H1 (cell line): ENCODE results near the gene CD68. TPM values are rescaled to one million over a fixed set of nuclear protein-coding genes. Genes with fewer than 3 reads are reported as not detected.

ENCODE experiments used
- CTCF ChIA-PET: fragments of 300-600 bp; sonication (Branson Sonifier 250); formaldehyde crosslinking; loops from one replicate; lab custom pipeline; 2021; ENCODE audit not compliant: partially characterized antibody; lab: Charles Lee
- POLR2A ChIA-PET: fragments of 300-600 bp; sonication (Branson Sonifier 250); formaldehyde crosslinking; loops from one replicate; lab custom pipeline; 2021; ENCODE audit warnings: inconsistent platforms; ENCODE audit not compliant: partially characterized antibody; lab: Charles Lee
- DNase-seq, 2 experiments: peaks; one replicate each; pipeline versions ENCODE4 v3.0.0 to v3.0.0-alpha.2; 2010 to 2022; ENCODE audit warnings: low spot score in 2 of 2, low read depth in 1 of 2, mixed read lengths in 1 of 2
- FAIRE-seq: peaks from 2 replicates; lab custom pipeline; 2011; peaks lifted over from hg19 to GRCh38; lab: Jason Lieb, UNC
- H2AFZ ChIP-seq: 2 replicates; pipeline ENCODE4 v1.8.1; 2012; ENCODE audit warnings: low read length, inconsistent platforms
- H2AK5ac ChIP-seq: 2 replicates; pipeline ENCODE4 v1.6.1; 2013; ENCODE audit warnings: low read depth, low read length
- H2BK120ac ChIP-seq: replicated peaks from 2 replicates; pipeline ENCODE3; 2013; ENCODE audit warnings: low read depth, low read length, inconsistent platforms
- H2BK12ac ChIP-seq: 2 replicates; pipeline ENCODE4 v1.6.1; 2013; ENCODE audit warnings: low read depth, low read length
- H2BK15ac ChIP-seq: 2 replicates; pipeline ENCODE4 v1.6.1; 2013; ENCODE audit warnings: low read length
- H2BK20ac ChIP-seq: 2 replicates; pipeline ENCODE4 v1.6.1; 2013; ENCODE audit warnings: low read length
- H2BK5ac ChIP-seq: 2 replicates; pipeline ENCODE4 v1.6.1; 2013; ENCODE audit warnings: low read depth, low read length
- H3K14ac ChIP-seq: 2 replicates; pipeline ENCODE4 v1.6.1; 2013; ENCODE audit warnings: inconsistent platforms; ENCODE audit not compliant: insufficient read length
- H3K18ac ChIP-seq: 2 replicates; pipeline ENCODE4 v1.6.1; 2013; ENCODE audit warnings: low read length; ENCODE audit errors: extremely low read depth
- H3K23ac ChIP-seq: 2 replicates; pipeline ENCODE4 v1.6.1; 2013; ENCODE audit warnings: inconsistent platforms; ENCODE audit not compliant: insufficient read length
- H3K23me2 ChIP-seq: 2 replicates; pipeline ENCODE4 v1.6.1; 2013; ENCODE audit warnings: low read depth, low read length
- H3K27ac ChIP-seq: 2 replicates; pipeline ENCODE4 v1.6.1; 2011; ENCODE audit warnings: low read depth, low read length, inconsistent platforms
- H3K27me3 ChIP-seq, 4 experiments: replicated peaks in 1 of 4; 1 replicate in 1 of 4; 2 replicates in 3 of 4; pipeline versions ENCODE4 v1.6.1 to v1.8.1; 2011 to 2013; ENCODE audit warnings: low read length in 3 of 4, mild to moderate bottlenecking in 3 of 4, inconsistent platforms in 2 of 4, mixed read lengths in 2 of 4, moderate library complexity in 1 of 4; ENCODE audit not compliant: control insufficient read depth in 3 of 4, insufficient read depth in 3 of 4; ENCODE audit errors: extremely low read depth in 1 of 4
- H3K36me3 ChIP-seq, 4 experiments: 2 replicates each; pipeline versions ENCODE4 v1.6.1 to v1.8.1; 2011 to 2013; ENCODE audit warnings: mild to moderate bottlenecking in 4 of 4, low read length in 3 of 4, moderate library complexity in 2 of 4, control low read depth in 1 of 4, inconsistent platforms in 1 of 4; ENCODE audit not compliant: insufficient read depth in 4 of 4, control insufficient read depth in 2 of 4
- H3K4ac ChIP-seq: replicated peaks from 2 replicates; pipeline ENCODE3; 2013; ENCODE audit warnings: low read length, low read depth, mixed read lengths, inconsistent platforms; ENCODE audit not compliant: insufficient read length
- H3K4me1 ChIP-seq, 4 experiments: replicated peaks in 1 of 4; 1 replicate in 1 of 4; 2 replicates in 3 of 4; pipeline versions ENCODE4 v1.6.1 to v1.8.1; 2011 to 2013; ENCODE audit warnings: low read length in 3 of 4, inconsistent platforms in 2 of 4, mixed read lengths in 1 of 4; ENCODE audit not compliant: insufficient read depth in 4 of 4, control insufficient read depth in 3 of 4
- H3K4me2 ChIP-seq, 2 experiments: 2 replicates each; pipeline versions ENCODE4 v1.6.1 to v1.8.1; 2011 to 2013; ENCODE audit warnings: low read depth in 2 of 2, low read length in 2 of 2, control low read depth in 1 of 2, inconsistent platforms in 1 of 2, mild to moderate bottlenecking in 1 of 2; ENCODE audit not compliant: insufficient read depth in 1 of 2
- H3K4me3 ChIP-seq, 4 experiments: fragments of 200-600, 300-600 bp in 1 of 4; sonication (generic), shearing (Covaris generic), sonication (Bioruptor Twin) in 1 of 4; 2 replicates each; pipeline versions ENCODE4 v1.5.1 to v1.8.1; 2011 to 2016; ENCODE audit warnings: low read length in 4 of 4, low read depth in 3 of 4, control low read depth in 2 of 4, inconsistent platforms in 2 of 4, mild to moderate bottlenecking in 2 of 4, mixed read lengths in 1 of 4, moderate library complexity in 1 of 4; ENCODE audit not compliant: insufficient read depth in 2 of 4; ENCODE audit errors: extremely low read depth in 1 of 4
- H3K56ac ChIP-seq: replicated peaks from 2 replicates; pipeline ENCODE3; 2013; ENCODE audit warnings: low read depth, mild to moderate bottlenecking, mixed read lengths, low read length, inconsistent platforms; ENCODE audit not compliant: insufficient read length
- H3K79me1 ChIP-seq: 2 replicates; pipeline ENCODE4 v1.6.1; 2013; ENCODE audit warnings: low read depth, low read length, control low read depth
- H3K79me2 ChIP-seq, 2 experiments: 2 replicates each; pipeline versions ENCODE4 v1.6.1 to v1.8.1; 2012 to 2013; ENCODE audit warnings: low read length in 2 of 2, mild to moderate bottlenecking in 2 of 2, inconsistent platforms in 1 of 2; ENCODE audit not compliant: insufficient read depth in 2 of 2, control insufficient read depth in 1 of 2
- H3K9ac ChIP-seq, 4 experiments: replicated peaks in 1 of 4; 1 replicate in 1 of 4; 2 replicates in 3 of 4; pipeline versions ENCODE4 v1.6.1 to v1.8.1; 2011 to 2013; ENCODE audit warnings: low read depth in 3 of 4, low read length in 3 of 4, control low read depth in 2 of 4, mild to moderate bottlenecking in 2 of 4, moderate library complexity in 2 of 4, inconsistent platforms in 1 of 4; ENCODE audit errors: extremely low read depth in 1 of 4
- H3K9me3 ChIP-seq, 2 experiments: 2 replicates each; pipeline versions ENCODE4 v1.6.1 to v1.8.1; 2012 to 2013; ENCODE audit warnings: mild to moderate bottlenecking in 2 of 2, moderate library complexity in 2 of 2, control low read depth in 1 of 2, inconsistent platforms in 1 of 2, low read depth in 1 of 2, low read length in 1 of 2, mixed read lengths in 1 of 2; ENCODE audit not compliant: insufficient read depth in 2 of 2
- H4K20me1 ChIP-seq, 2 experiments: replicated peaks in 1 of 2; 2 replicates each; pipeline versions ENCODE3 to v1.8.1; 2011 to 2013; ENCODE audit warnings: inconsistent platforms in 2 of 2, low read length in 2 of 2, mild to moderate bottlenecking in 1 of 2; ENCODE audit not compliant: insufficient read depth in 2 of 2, control insufficient read depth in 1 of 2
- H4K5ac ChIP-seq: 2 replicates; pipeline ENCODE4 v1.6.1; 2013; ENCODE audit warnings: low read length, low read depth, mixed read lengths, inconsistent platforms; ENCODE audit not compliant: insufficient read length
- H4K8ac ChIP-seq: 2 replicates; pipeline ENCODE4 v1.8.0; 2013; ENCODE audit warnings: mild to moderate bottlenecking, moderate library complexity, low read length, inconsistent platforms; ENCODE audit not compliant: insufficient read depth; ENCODE audit errors: extremely low read depth
- H4K91ac ChIP-seq: replicated peaks from 2 replicates; pipeline ENCODE3; 2013; ENCODE audit warnings: low read length, mixed read lengths, inconsistent platforms; ENCODE audit not compliant: insufficient read length
- BACH1 ChIP-seq: IDR thresholded peaks from 2 replicates; pipeline ENCODE4 v1.6.1; 2012; ENCODE audit warnings: low read length, improper control_type of control experiment
- CHD2 ChIP-seq: IDR thresholded peaks from 2 replicates; pipeline ENCODE4 v1.6.1; 2012; ENCODE audit warnings: low read length, improper control_type of control experiment
- E2F6 ChIP-seq: IDR thresholded peaks from 2 replicates; pipeline ENCODE4 v1.6.1; 2012; ENCODE audit warnings: inconsistent platforms
- GABPA ChIP-seq: IDR thresholded peaks from 2 replicates; pipeline ENCODE4 v1.6.1; 2011; ENCODE audit warnings: mild to moderate bottlenecking, low read length, moderate library complexity, borderline replicate concordance; ENCODE audit not compliant: insufficient read depth
- KDM5A ChIP-seq: fragments of 200-600 bp; IDR thresholded peaks from 2 replicates; pipeline ENCODE4 v1.7.1; 2012; ENCODE audit warnings: mild to moderate bottlenecking, low read length, inconsistent platforms, mixed read lengths
- PHF8 ChIP-seq: fragments of 200-600 bp; sonication (generic); conservative IDR thresholded peaks from 2 replicates; pipeline ENCODE4 v1.7.1; 2012; ENCODE audit warnings: low read depth, mild to moderate bottlenecking, inconsistent platforms, low read length, moderate library complexity
- POLR2AphosphoS5 ChIP-seq: IDR thresholded peaks from 2 replicates; pipeline ENCODE4 v1.6.1; 2011; ENCODE audit warnings: low read depth, low read length
- SIN3A ChIP-seq, 2 experiments: IDR thresholded peaks in 1 of 2; conservative IDR thresholded peaks in 1 of 2; 2 replicates each; pipeline ENCODE4 v1.6.1; 2011 to 2012; ENCODE audit warnings: low read length in 2 of 2, improper control_type of control experiment in 1 of 2, low read depth in 1 of 2, mild to moderate bottlenecking in 1 of 2
- SIX5 ChIP-seq: IDR thresholded peaks from 2 replicates; pipeline ENCODE4 v1.6.1; 2011; ENCODE audit warnings: mild to moderate bottlenecking, low read depth, low read length
- TBP ChIP-seq: IDR thresholded peaks from 2 replicates; pipeline ENCODE4 v1.6.1; 2011; ENCODE audit warnings: low read depth, low read length, improper control_type of control experiment
- WGBS, 2 experiments: shearing (Covaris generic) in 1 of 2; methylation state at CpG; one replicate each; pipeline versions ENCODE4 v1.1.6 to v1.1.7; 2013 to 2015; ENCODE audit warnings: low lambda C conversion rate in 2 of 2, mixed read lengths in 2 of 2, inconsistent platforms in 1 of 2, low coverage in 1 of 2, missing lambda C conversion rate in 1 of 2; ENCODE audit not compliant: insufficient replicate concordance in 2 of 2, insufficient coverage in 1 of 2, insufficient read length in 1 of 2; ENCODE audit errors: extremely low coverage in 1 of 2, missing lambda C conversion rate in 1 of 2; 5-methylcytosine and 5-hydroxymethylcytosine counted together
- polyA plus RNA-seq, 7 experiments: library from polyadenylated mRNA; depleted of rRNA in 3 of 7; stranded (reverse) in 5 of 7; unstranded in 2 of 7; fragments of >200 nt in 5 of 7; fragments of 200-250 nt in 2 of 7; gene quantifications; 1 replicate in 5 of 7; 2 replicates in 1 of 7; 4 replicates in 1 of 7; pipeline versions ENCODE4 v1.2.1 to v1.2.3, GENCODE V29; 2011 to 2013; ENCODE audit warnings: missing spikeins in 2 of 7, mixed read lengths in 2 of 7
- total RNA-seq: library from RNA; stranded (reverse); fragmentation: NEBNext Ultra II Directional; extraction: Animal tissue kit (Norgen Biotek cat#: 25700); gene quantifications from 2 replicates; pipeline ENCODE4 v1.2.1, GENCODE V29; 2021

Gene CD68
- total and polyA plus RNA-seq, 2 of the 8 experiments (the other 6 are each of a cell fraction or from before 2014, with no cell fraction given): 0.18 TPM; not detected in 1

- H3K27ac ChIP-seq: peak overlapping the region; percentile 99
- DNase-seq: peak; percentile 100
- peaks cover 23 to 39% of the 10 kb centered on the region in 2 experiments for H3K79me2 ChIP-seq
- peak overlapping the region; percentile 98 to 100 (median 99) for H3K9ac ChIP-seq
- ChIA-PET POLR2A (interaction anchor here (0.8 to 37.5 kb wide), 25 partner anchors 9 to 321 kb away, joined by 3 to 1144 read pairs (median 4); partner anchors contain the start of genes ATP1B2, CD68, CTDNEP1 and MPDU1), CTCF (interaction anchor here (0.5 to 4.5 kb wide), 6 partner anchors 12 to 671 kb away, joined by 3 to 33 read pairs (median 3); partner anchors contain the start of gene SENP3)
- H4K91ac ChIP-seq: peak overlapping the region; percentile 98
- H3K23me2 ChIP-seq: peaks cover 4% of the 10 kb centered on the region
- no peaks in the 10 kb centered on the region for H3K9me3 ChIP-seq
- H3K14ac ChIP-seq: no peak overlapping the region
- H3K4me1 ChIP-seq: peaks cover 4 to 10% (median 7%) of the 10 kb centered on the region in 4 experiments
- H4K20me1 ChIP-seq: peaks cover 24 to 32% of the 10 kb centered on the region in 2 experiments
- no peak overlapping the region for H2BK12ac ChIP-seq
- peak overlapping the region; percentile 77 for H4K5ac ChIP-seq
- H3K23ac ChIP-seq: no peak overlapping the region
- peak overlapping the region; percentile 98; the same call in 1 of the 2 replicates for H4K8ac ChIP-seq
- H2AFZ ChIP-seq: no peak overlapping the region
- H2BK15ac ChIP-seq: no peak overlapping the region
- peak overlapping the region; percentile 98 for H2BK5ac ChIP-seq
- H3K56ac ChIP-seq: peak overlapping the region; percentile 83
- no peak for FAIRE-seq
- H3K4me2 ChIP-seq: peak overlapping the region; percentile 71 to 97
- H3K4me3 ChIP-seq: peak overlapping the region; percentile 97 to 99 (median 98)
- peak overlapping the region; percentile 98 for H3K4ac ChIP-seq
- H3K79me1 ChIP-seq: peaks cover 6% of the 10 kb centered on the region
- H3K27me3 ChIP-seq: no peaks in the 10 kb centered on the region
- H3K36me3 ChIP-seq: peaks cover 47 to 68% (median 63%) of the 10 kb centered on the region in 4 experiments
- no peak overlapping the region for H2BK120ac ChIP-seq
- no peak overlapping the region for H2BK20ac ChIP-seq
- H3K18ac ChIP-seq: peak overlapping the region; percentile 94
- peak overlapping the region; percentile 98; the same call in 1 of the 2 replicates for H2AK5ac ChIP-seq
- WGBS, 2 experiments: 2% methylated on average over 51 of the region's 73 CpGs; no CpG with 5 or more reads in 1 of the 2 experiments
- TF ChIP-seq KDM5A (no peak), E2F6 (no peak), POLR2AphosphoS5 (peak; percentile 97), BACH1 (no peak), GABPA (peak; percentile 79; the same call in 1 of the 2 replicates), SIN3A (conservative IDR thresholded peaks at IDR 0.05 in 1 of 2, IDR thresholded peaks at IDR 0.05 in 1 of 2; ENCODE audit: low read depth in 1 of 2, low read length in 2 of 2) (peak in 1 of 2 experiments; percentile 65; a peak in 1 of 4 replicates), PHF8 (peak; percentile 96), SIX5 (no peak), TBP (peak; percentile 97), CHD2 (peak; percentile 96)
Measured at GRCh38 chr17:7572588-7573323, 6.7 kb upstream of the CD68 start.
